ENCODE results near the gene GFRAL. TPM values are rescaled to one million over a fixed set of nuclear protein-coding genes. Genes with fewer than 3 reads are reported as not detected.

Gene GFRAL
- total and polyA plus RNA-seq, 10 of the 15 experiments (the other 5 are each of a cell fraction or from before 2014, with no cell fraction given), result not detected

DNA sequence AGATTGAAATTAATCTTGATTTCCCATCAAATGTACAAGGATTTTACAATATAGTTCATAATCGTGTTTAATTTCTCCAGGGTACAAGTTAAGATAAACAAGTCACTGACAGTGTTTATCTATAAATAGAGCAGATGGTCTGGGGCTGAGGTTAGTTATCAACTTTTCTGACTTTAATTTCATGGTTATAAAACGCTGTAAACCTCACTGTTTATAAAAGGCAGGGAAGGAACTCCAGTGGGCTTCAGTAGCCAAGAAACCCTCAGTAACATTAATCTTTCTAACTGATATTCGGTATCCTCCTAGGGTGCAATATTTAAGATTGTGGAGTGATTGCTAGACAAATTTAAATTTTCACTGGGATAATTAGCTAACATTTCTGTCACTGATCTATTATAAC, 68.6 kb downstream of the GFRAL start:
- no peak for ATAC-seq
- Histone ChIP-seq H4K20me1 (ENCODE audit: control insufficient read depth, insufficient read depth) (no peaks in the 10 kb centered on the region), H3K9ac (ENCODE audit: control insufficient read depth, insufficient read depth, low read length) (no peak overlapping the region), H2AFZ (ENCODE audit: control insufficient read depth, low read depth, low read length) (no peak overlapping the region), H3K79me2 (ENCODE audit: control insufficient read depth, insufficient read depth, low read length) (no peaks in the 10 kb centered on the region), H3K9me3 (replicated peaks; ENCODE audit: control insufficient read depth, insufficient read depth, low read length) (no peaks in the 10 kb centered on the region), H3K27me3 (replicated peaks in 1 of 2; ENCODE audit: control insufficient read depth in 2 of 2, insufficient read depth in 2 of 2, low read length in 1 of 2) (no peaks in the 10 kb centered on the region), H3K4me1 (ENCODE audit: control insufficient read depth, insufficient read depth, low read length) (no peaks in the 10 kb centered on the region), H3K27ac (ENCODE audit: control insufficient read depth, insufficient read depth) (no peak overlapping the region), H3K4me2 (ENCODE audit: control insufficient read depth, insufficient read depth) (no peak overlapping the region), H3K36me3 (ENCODE audit: control insufficient read depth in 2 of 2, insufficient read depth in 2 of 2, low read length in 1 of 2) (no peaks in the 10 kb centered on the region), H3K4me3 (no peak overlapping the region)
- ChIA-PET RAD21 (ENCODE audit: unreplicated experiment) (no interaction called here), SMC1A (ENCODE audit: uncharacterized antibody, unreplicated experiment) (no interaction called here), POLR2A (no interaction called here), CTCF (no interaction called here)
- intact Hi-C loops (cut with micrococcal nuclease; ENCODE audit: unreplicated experiment) (no loop called here), in situ Hi-C loops (cut with MboI) (no loop called here)
- DNase-seq (ENCODE audit: low read depth, low spot score), result no peak
- no peak for TF ChIP-seq IRF4 (IDR thresholded peaks at IDR 0.05; ENCODE audit: low read depth, low read length)
- TF ChIP-seq, protein P1, sequence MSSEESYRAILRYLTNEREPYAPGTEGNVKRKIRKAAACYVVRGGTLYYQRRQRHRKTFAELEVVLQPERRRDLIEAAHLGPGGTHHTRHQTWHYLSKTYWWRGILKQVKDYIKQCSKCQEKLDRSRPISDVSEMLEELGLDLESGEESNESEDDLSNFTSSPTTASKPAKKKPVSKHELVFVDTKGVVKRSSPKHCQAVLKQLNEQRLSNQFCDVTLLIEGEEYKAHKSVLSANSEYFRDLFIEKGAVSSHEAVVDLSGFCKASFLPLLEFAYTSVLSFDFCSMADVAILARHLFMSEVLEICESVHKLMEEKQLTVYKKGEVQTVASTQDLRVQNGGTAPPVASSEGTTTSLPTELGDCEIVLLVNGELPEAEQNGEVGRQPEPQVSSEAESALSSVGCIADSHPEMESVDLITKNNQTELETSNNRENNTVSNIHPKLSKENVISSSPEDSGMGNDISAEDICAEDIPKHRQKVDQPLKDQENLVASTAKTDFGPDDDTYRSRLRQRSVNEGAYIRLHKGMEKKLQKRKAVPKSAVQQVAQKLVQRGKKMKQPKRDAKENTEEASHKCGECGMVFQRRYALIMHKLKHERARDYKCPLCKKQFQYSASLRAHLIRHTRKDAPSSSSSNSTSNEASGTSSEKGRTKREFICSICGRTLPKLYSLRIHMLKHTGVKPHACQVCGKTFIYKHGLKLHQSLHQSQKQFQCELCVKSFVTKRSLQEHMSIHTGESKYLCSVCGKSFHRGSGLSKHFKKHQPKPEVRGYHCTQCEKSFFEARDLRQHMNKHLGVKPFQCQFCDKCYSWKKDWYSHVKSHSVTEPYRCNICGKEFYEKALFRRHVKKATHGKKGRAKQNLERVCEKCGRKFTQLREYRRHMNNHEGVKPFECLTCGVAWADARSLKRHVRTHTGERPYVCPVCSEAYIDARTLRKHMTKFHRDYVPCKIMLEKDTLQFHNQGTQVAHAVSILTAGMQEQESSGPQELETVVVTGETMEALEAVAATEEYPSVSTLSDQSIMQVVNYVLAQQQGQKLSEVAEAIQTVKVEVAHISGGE (CRISPR knock-in tag; IDR thresholded peaks at IDR 0.05), result no peak
- no peak for TF ChIP-seq CBFB (IDR thresholded peaks at IDR 0.05; ENCODE audit: low read depth)
- TF ChIP-seq BMI1 (IDR thresholded peaks at IDR 0.05; ENCODE audit: borderline replicate concordance), result no peak
- TF ChIP-seq TCF7 (IDR thresholded peaks at IDR 0.05; ENCODE audit: borderline replicate concordance), result no peak
- no peak for TF ChIP-seq FOXM1 (IDR thresholded peaks at IDR 0.05; ENCODE audit: low read depth, low read length)
- TF ChIP-seq DPF2 (IDR thresholded peaks at IDR 0.05), result no peak
- no peak for TF ChIP-seq KDM1A (IDR thresholded peaks at IDR 0.05; ENCODE audit: borderline replicate concordance)
- no TSS peak for BruUV-seq (replicated peaks)
- FAIRE-seq, result no peak
- WGBS (ENCODE audit: insufficient coverage, insufficient replicate concordance, low lambda C conversion rate, missing lambda C conversion rate), result 28% methylated on average over 3 of the region's 3 CpGs

All from GM12878 (cell line).